ENCODE results near the gene ARHGEF28.

Gene ARHGEF28

GRCh38 chr5:73952872-73953271, 326.9 kb downstream of the ARHGEF28 start:
- Mint-ChIP-seq H3K27me3 (peaks cover 15% of the 10 kb centered on the region), H3K9me3 (ENCODE audit: low read depth) (no peaks in the 10 kb centered on the region), H3K4me1 (ENCODE audit: low read depth) (no peaks in the 10 kb centered on the region), H3K36me3 (no peaks in the 10 kb centered on the region), H3K4me3 (no peak overlapping the region), H3K27ac (no peak overlapping the region)

GRCh38 chr5:73954381-73954780, 328.4 kb downstream of the ARHGEF28 start:
- no peaks in the 10 kb centered on the region for H3K4me1 Mint-ChIP-seq (ENCODE audit: low read depth)
- no peak overlapping the region for H3K4me3 Mint-ChIP-seq
- peaks cover 17% of the 10 kb centered on the region for H3K27me3 Mint-ChIP-seq

GRCh38 chr5:73955271-73955846, 329.4 kb downstream of the ARHGEF28 start:
- Mint-ChIP-seq H3K36me3 (no peaks in the 10 kb centered on the region), H3K4me3 (no peak overlapping the region), H3K4me1 (ENCODE audit: low read depth) (no peaks in the 10 kb centered on the region), H3K27me3 (peaks cover 17% of the 10 kb centered on the region), H3K27ac (no peak overlapping the region), H3K9me3 (ENCODE audit: low read depth) (no peaks in the 10 kb centered on the region)

More at GRCh38 chr5:73954381-73954780, 328.4 kb downstream of the ARHGEF28 start:
- no peaks in the 10 kb centered on the region for H3K9me3 Mint-ChIP-seq (ENCODE audit: low read depth)
- H3K27ac Mint-ChIP-seq, result no peak overlapping the region
- H3K36me3 Mint-ChIP-seq, result no peaks in the 10 kb centered on the region

GRCh38 chr5:73957397-73958001, 331.5 kb downstream of the ARHGEF28 start:
- Mint-ChIP-seq H3K27ac (no peak overlapping the region), H3K9me3 (ENCODE audit: low read depth) (no peaks in the 10 kb centered on the region), H3K4me1 (ENCODE audit: low read depth) (no peaks in the 10 kb centered on the region), H3K36me3 (no peaks in the 10 kb centered on the region), H3K4me3 (no peak overlapping the region), H3K27me3 (peaks cover 13% of the 10 kb centered on the region)

GRCh38 chr5:73958037-73958436, 332.0 kb downstream of the ARHGEF28 start:
- H3K36me3 Mint-ChIP-seq, result no peaks in the 10 kb centered on the region
- no peaks in the 10 kb centered on the region for H3K9me3 Mint-ChIP-seq (ENCODE audit: low read depth)
- H3K27me3 Mint-ChIP-seq, result peaks cover 13% of the 10 kb centered on the region
- no peak overlapping the region for H3K4me3 Mint-ChIP-seq
- H3K4me1 Mint-ChIP-seq (ENCODE audit: low read depth), result no peaks in the 10 kb centered on the region
- no peak overlapping the region for H3K27ac Mint-ChIP-seq

GRCh38 chr5:73960023-73960422, 334.0 kb downstream of the ARHGEF28 start:
- Mint-ChIP-seq H3K36me3 (no peaks in the 10 kb centered on the region), H3K9me3 (ENCODE audit: low read depth) (no peaks in the 10 kb centered on the region), H3K27me3 (peaks cover 13% of the 10 kb centered on the region)

GRCh38 chr5:73960426-73960825, 334.4 kb downstream of the ARHGEF28 start:
- H3K27me3 Mint-ChIP-seq, result peaks cover 13% of the 10 kb centered on the region
- H3K36me3 Mint-ChIP-seq, result no peaks in the 10 kb centered on the region
- H3K27ac Mint-ChIP-seq, result no peak overlapping the region
- H3K4me1 Mint-ChIP-seq (ENCODE audit: low read depth), result no peaks in the 10 kb centered on the region
- no peak overlapping the region for H3K4me3 Mint-ChIP-seq
- no peaks in the 10 kb centered on the region for H3K9me3 Mint-ChIP-seq (ENCODE audit: low read depth)

More at GRCh38 chr5:73960023-73960422, 334.0 kb downstream of the ARHGEF28 start:
- Mint-ChIP-seq H3K4me3 (no peak overlapping the region), H3K4me1 (ENCODE audit: low read depth) (no peaks in the 10 kb centered on the region), H3K27ac (no peak overlapping the region)

GRCh38 chr5:73962801-73963425, 336.9 kb downstream of the ARHGEF28 start:
- no peaks in the 10 kb centered on the region for H3K4me1 Mint-ChIP-seq (ENCODE audit: low read depth)
- no peak overlapping the region for H3K4me3 Mint-ChIP-seq
- peaks cover 3% of the 10 kb centered on the region for H3K27me3 Mint-ChIP-seq
- H3K36me3 Mint-ChIP-seq, result no peaks in the 10 kb centered on the region
- H3K9me3 Mint-ChIP-seq (ENCODE audit: low read depth), result no peaks in the 10 kb centered on the region
- H3K27ac Mint-ChIP-seq, result no peak overlapping the region

GRCh38 chr5:73964352-73964865, 338.4 kb downstream of the ARHGEF28 start:
- Mint-ChIP-seq H3K4me3 (no peak overlapping the region), H3K27me3 (no peaks in the 10 kb centered on the region), H3K4me1 (ENCODE audit: low read depth) (no peaks in the 10 kb centered on the region), H3K9me3 (ENCODE audit: low read depth) (no peaks in the 10 kb centered on the region), H3K36me3 (no peaks in the 10 kb centered on the region), H3K27ac (no peak overlapping the region)

GRCh38 chr5:73966451-73966850, 340.5 kb downstream of the ARHGEF28 start:
- H3K4me1 Mint-ChIP-seq (ENCODE audit: low read depth), result no peaks in the 10 kb centered on the region
- no peaks in the 10 kb centered on the region for H3K36me3 Mint-ChIP-seq
- H3K27ac Mint-ChIP-seq, result no peak overlapping the region
- H3K27me3 Mint-ChIP-seq, result peaks cover 1% of the 10 kb centered on the region
- no peak overlapping the region for H3K4me3 Mint-ChIP-seq
- H3K9me3 Mint-ChIP-seq (ENCODE audit: low read depth), result no peaks in the 10 kb centered on the region

- Mint-ChIP-seq H3K4me1 (ENCODE audit: low read depth) (no peaks in the 10 kb centered on the region), H3K36me3 (no peaks in the 10 kb centered on the region), H3K4me3 (no peak overlapping the region), H3K27ac (no peak overlapping the region), H3K27me3 (peaks cover 1% of the 10 kb centered on the region), H3K9me3 (ENCODE audit: low read depth) (no peaks in the 10 kb centered on the region)
These were observed 341.4 kb downstream of the ARHGEF28 start for GRCh38 chr5:73967347-73967746.

GRCh38 chr5:73968246-73968645, 342.2 kb downstream of the ARHGEF28 start:
- Mint-ChIP-seq H3K36me3 (no peaks in the 10 kb centered on the region), H3K27me3 (peaks cover 1% of the 10 kb centered on the region), H3K4me3 (no peak overlapping the region), H3K4me1 (ENCODE audit: low read depth) (no peaks in the 10 kb centered on the region), H3K9me3 (ENCODE audit: low read depth) (no peaks in the 10 kb centered on the region), H3K27ac (no peak overlapping the region)

- Mint-ChIP-seq H3K4me3 (no peak overlapping the region), H3K4me1 (ENCODE audit: low read depth) (no peaks in the 10 kb centered on the region), H3K9me3 (ENCODE audit: low read depth) (no peaks in the 10 kb centered on the region), H3K27ac (no peak overlapping the region), H3K27me3 (peaks cover 1% of the 10 kb centered on the region), H3K36me3 (no peaks in the 10 kb centered on the region)
These were observed 342.7 kb downstream of the ARHGEF28 start for GRCh38 chr5:73968729-73969128.

- Mint-ChIP-seq H3K27ac (no peak overlapping the region), H3K4me3 (no peak overlapping the region)
These were observed 343.4 kb downstream of the ARHGEF28 start for GRCh38 chr5:73969195-73970036.

GRCh38 chr5:73971326-73971725, 345.3 kb downstream of the ARHGEF28 start:
- Mint-ChIP-seq H3K27me3 (peaks cover 1% of the 10 kb centered on the region), H3K4me3 (no peak overlapping the region), H3K4me1 (ENCODE audit: low read depth) (no peaks in the 10 kb centered on the region), H3K9me3 (ENCODE audit: low read depth) (no peaks in the 10 kb centered on the region), H3K27ac (no peak overlapping the region), H3K36me3 (no peaks in the 10 kb centered on the region)

More at GRCh38 chr5:73969195-73970036, 343.4 kb downstream of the ARHGEF28 start:
- H3K36me3 Mint-ChIP-seq, result no peaks in the 10 kb centered on the region
- no peaks in the 10 kb centered on the region for H3K9me3 Mint-ChIP-seq (ENCODE audit: low read depth)
- no peaks in the 10 kb centered on the region for H3K4me1 Mint-ChIP-seq (ENCODE audit: low read depth)
- peaks cover 1% of the 10 kb centered on the region for H3K27me3 Mint-ChIP-seq

Data from activated naive CD8-positive, alpha-beta T cell (primary cell).